Trophoblast cell (in vitro differentiated cells and primary cell): ENCODE measurements around the gene CRTC1.

ENCODE experiments used
- DNase-seq, 2 donors: peaks; one replicate each; pipeline ENCODE4 v3.0.0-alpha.2; 2016
- H2AFZ ChIP-seq: 2 replicates; pipeline ENCODE4 v1.6.1; 2013; ENCODE audit warnings: low read length, moderate library complexity, mild to moderate bottlenecking; ENCODE audit not compliant: insufficient read depth, poor library complexity
- H2AK5ac ChIP-seq: 2 replicates; pipeline ENCODE4 v1.6.1; 2013; ENCODE audit warnings: mild to moderate bottlenecking, low read length
- H2BK120ac ChIP-seq: 2 replicates; pipeline ENCODE4 v1.6.1; 2013; ENCODE audit warnings: low read length, mild to moderate bottlenecking, moderate library complexity; ENCODE audit not compliant: insufficient read depth, poor library complexity
- H2BK12ac ChIP-seq: 2 replicates; pipeline ENCODE4 v1.6.1; 2013; ENCODE audit warnings: mild to moderate bottlenecking, low read length, moderate library complexity
- H2BK5ac ChIP-seq: 2 replicates; pipeline ENCODE4 v1.6.1; 2013; ENCODE audit warnings: low read length, low read depth, moderate library complexity, mild to moderate bottlenecking; ENCODE audit not compliant: poor library complexity
- H3K14ac ChIP-seq: 2 replicates; pipeline ENCODE4 v1.6.1; 2013; ENCODE audit warnings: mild to moderate bottlenecking, low read length
- H3K18ac ChIP-seq: 2 replicates; pipeline ENCODE4 v1.6.1; 2013; ENCODE audit warnings: mild to moderate bottlenecking, low read length
- H3K23ac ChIP-seq: 2 replicates; pipeline ENCODE4 v1.6.1; 2013; ENCODE audit warnings: low read length
- H3K27ac ChIP-seq: 2 replicates; pipeline ENCODE4 v1.5.1; 2013; ENCODE audit warnings: low read depth, mild to moderate bottlenecking, inconsistent platforms, low read length, moderate library complexity
- H3K27me3 ChIP-seq: 2 replicates; pipeline ENCODE4 v1.6.1; 2013; ENCODE audit warnings: inconsistent platforms, mild to moderate bottlenecking, low read length, moderate library complexity; ENCODE audit not compliant: insufficient read depth
- H3K36me3 ChIP-seq, 2 experiments: 1 replicate in 1 of 2; 2 replicates in 1 of 2; pipeline ENCODE4 v1.6.1; 2013; ENCODE audit warnings: low read length in 2 of 2, mild to moderate bottlenecking in 2 of 2, moderate library complexity in 1 of 2; ENCODE audit not compliant: insufficient read depth in 2 of 2, control insufficient read depth in 1 of 2
- H3K4ac ChIP-seq: 2 replicates; pipeline ENCODE4 v1.6.1; 2013; ENCODE audit warnings: low read depth, mild to moderate bottlenecking, low read length, moderate library complexity
- H3K4me1 ChIP-seq, 2 experiments: 1 replicate in 1 of 2; 2 replicates in 1 of 2; pipeline ENCODE4 v1.6.1; 2013; ENCODE audit warnings: low read length in 2 of 2, mild to moderate bottlenecking in 2 of 2, moderate library complexity in 1 of 2; ENCODE audit not compliant: insufficient read depth in 2 of 2, control insufficient read depth in 1 of 2
- H3K4me2 ChIP-seq: 2 replicates; pipeline ENCODE4 v1.6.1; 2013; ENCODE audit warnings: inconsistent platforms, mild to moderate bottlenecking, low read length, moderate library complexity
- H3K4me3 ChIP-seq: 2 replicates; pipeline ENCODE4 v1.5.1; 2013; ENCODE audit warnings: mild to moderate bottlenecking, low read depth, low read length, inconsistent platforms
- H3K79me1 ChIP-seq: one replicate; pipeline ENCODE4 v1.6.1; 2013; ENCODE audit warnings: low read length
- H3K79me2 ChIP-seq: 2 replicates; pipeline ENCODE4 v1.6.1; 2013; ENCODE audit warnings: low read length, mild to moderate bottlenecking; ENCODE audit not compliant: control insufficient read depth, insufficient read depth, poor library complexity
- H3K9ac ChIP-seq: 2 replicates; pipeline ENCODE4 v1.6.1; 2013; ENCODE audit warnings: mild to moderate bottlenecking, low read length
- H3K9me3 ChIP-seq: 2 replicates; pipeline ENCODE4 v1.6.1; 2013; ENCODE audit warnings: low read depth, mild to moderate bottlenecking, control low read depth, inconsistent platforms, low read length; ENCODE audit not compliant: insufficient read depth
- H4K12ac ChIP-seq: 2 replicates; pipeline ENCODE4 v1.6.1; 2013; ENCODE audit warnings: low read depth, mild to moderate bottlenecking, low read length, moderate library complexity
- H4K8ac ChIP-seq: 2 replicates; pipeline ENCODE4 v1.6.1; 2013; ENCODE audit warnings: low read depth, mild to moderate bottlenecking, low read length, moderate library complexity
- H4K91ac ChIP-seq: one replicate; pipeline ENCODE4 v1.6.1; 2013; ENCODE audit warnings: low read depth, mild to moderate bottlenecking, low read length, moderate library complexity
- WGBS: extraction: QIAGEN DNeasy Blood & Tissue Kit; methylation state at CpG from one replicate; pipeline ENCODE4 v1.1.7; 2013; ENCODE audit warnings: missing lambda C conversion rate; ENCODE audit not compliant: insufficient read length, insufficient coverage; ENCODE audit errors: extremely low coverage; 5-methylcytosine and 5-hydroxymethylcytosine counted together

CRTC1 gene

GRCh38 chr19:18796239-18796638 is 112.8 kb downstream of the CRTC1 start:
- DNase-seq: no peak
- Histone ChIP-seq H3K36me3 (no peaks in the 10 kb centered on the region), H2BK12ac (no peak overlapping the region), H3K9me3 (peaks cover 7% of the 10 kb centered on the region), H2BK120ac (no peak overlapping the region), H3K4me3 (no peak overlapping the region), H3K18ac (no peak overlapping the region), H3K79me1 (no peaks in the 10 kb centered on the region), H4K8ac (no peak overlapping the region), H2BK5ac (no peak overlapping the region), H2AK5ac (no peak overlapping the region), H3K14ac (no peak overlapping the region), H4K91ac (no peak overlapping the region), H3K27me3 (peaks cover 15% of the 10 kb centered on the region), H2AFZ (no peak overlapping the region), H3K79me2 (no peaks in the 10 kb centered on the region), H4K12ac (no peak overlapping the region), H3K4me2 (no peak overlapping the region), H3K23ac (no peak overlapping the region), H3K9ac (no peak overlapping the region), H3K4ac (no peak overlapping the region), H3K4me1 (no peaks in the 10 kb centered on the region), H3K27ac (no peak overlapping the region)
- no CpG with 5 or more reads among the region's 2 CpGs for WGBS

- Histone ChIP-seq H2BK120ac (no peak overlapping the region), H3K4me1 (no peaks in the 10 kb centered on the region), H2AFZ (no peak overlapping the region), H2AK5ac (no peak overlapping the region), H3K79me2 (no peaks in the 10 kb centered on the region), H3K4me2 (no peak overlapping the region), H4K91ac (no peak overlapping the region), H3K79me1 (no peaks in the 10 kb centered on the region), H2BK12ac (no peak overlapping the region), H3K27me3 (peaks cover 3% of the 10 kb centered on the region), H3K27ac (no peak overlapping the region), H2BK5ac (no peak overlapping the region), H3K14ac (no peak overlapping the region), H3K4ac (no peak overlapping the region), H4K8ac (no peak overlapping the region), H3K9me3 (peaks cover 7% of the 10 kb centered on the region), H4K12ac (no peak overlapping the region), H3K36me3 (no peaks in the 10 kb centered on the region), H3K23ac (no peak overlapping the region), H3K18ac (no peak overlapping the region), H3K4me3 (no peak overlapping the region), H3K9ac (no peak overlapping the region)
- no peak for DNase-seq
- WGBS: no CpG with 5 or more reads among the region's 22 CpGs
Measured at GRCh38 chr19:18798384-18799352, 115.2 kb downstream of the CRTC1 start.

DNA sequence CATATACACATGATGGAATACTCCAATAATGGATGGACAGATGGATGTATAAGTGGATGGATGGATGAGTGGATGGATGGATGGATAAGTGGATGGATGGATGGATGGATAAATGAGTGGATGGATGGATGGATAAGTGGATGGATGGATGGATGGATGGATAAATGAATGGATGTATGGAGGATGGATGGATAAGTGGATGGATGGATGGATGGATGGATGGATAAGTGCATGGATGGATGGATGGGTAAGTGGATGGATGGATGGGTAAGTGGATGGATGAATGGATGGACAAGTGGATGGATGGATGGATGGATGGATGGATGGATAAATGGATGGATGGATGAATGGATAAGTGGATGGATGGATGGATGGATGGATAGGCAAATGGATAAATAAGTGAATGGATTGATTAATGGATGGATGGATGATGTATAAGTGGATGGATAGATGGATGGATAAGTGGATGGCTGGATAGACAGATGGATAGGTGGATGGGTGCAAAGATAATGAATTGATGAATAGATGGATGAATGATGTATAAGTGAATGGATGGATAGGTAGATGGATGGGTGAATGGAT is 116.0 kb downstream of the CRTC1 start:
- Histone ChIP-seq H2AK5ac (no peak overlapping the region), H3K9me3 (peaks cover 7% of the 10 kb centered on the region), H3K79me2 (no peaks in the 10 kb centered on the region), H3K27ac (no peak overlapping the region), H3K4me1 (no peaks in the 10 kb centered on the region), H4K12ac (no peak overlapping the region), H3K79me1 (no peaks in the 10 kb centered on the region), H2AFZ (no peak overlapping the region), H3K36me3 (no peaks in the 10 kb centered on the region), H3K4me2 (no peak overlapping the region), H2BK5ac (no peak overlapping the region), H3K9ac (no peak overlapping the region), H2BK120ac (no peak overlapping the region), H4K8ac (no peak overlapping the region), H3K27me3 (no peaks in the 10 kb centered on the region), H4K91ac (no peak overlapping the region), H3K4ac (no peak overlapping the region), H2BK12ac (no peak overlapping the region), H3K14ac (no peak overlapping the region), H3K18ac (no peak overlapping the region), H3K4me3 (no peak overlapping the region), H3K23ac (no peak overlapping the region)
- DNase-seq: no peak

DNA sequence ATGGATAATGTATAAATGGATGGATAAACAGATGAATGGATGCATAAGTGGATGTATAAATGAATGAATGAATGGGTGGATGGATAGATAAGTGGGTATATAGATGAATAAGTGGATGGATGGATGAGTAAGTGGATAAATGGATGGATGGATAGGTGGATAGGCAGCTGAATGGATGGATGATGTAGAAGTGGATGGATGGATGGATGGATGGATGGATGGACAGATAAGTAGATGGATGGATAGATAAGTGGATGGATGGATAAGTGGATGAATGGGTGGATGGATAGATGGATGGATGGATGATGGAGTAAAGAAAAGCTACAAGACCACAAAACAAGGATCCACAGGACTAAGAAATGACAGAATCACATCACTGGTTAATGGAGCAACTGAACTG is 116.6 kb downstream of the CRTC1 start:
- no peak overlapping the region for H3K4me3 ChIP-seq
- no peaks in the 10 kb centered on the region for H3K27me3 ChIP-seq
- no peaks in the 10 kb centered on the region for H3K79me1 ChIP-seq
- no peak overlapping the region for H3K9ac ChIP-seq
- H3K79me2 ChIP-seq: no peaks in the 10 kb centered on the region
- no peak overlapping the region for H3K4me2 ChIP-seq
- no peak overlapping the region for H4K91ac ChIP-seq
- H3K4me1 ChIP-seq: no peaks in the 10 kb centered on the region
- no peak overlapping the region for H2AFZ ChIP-seq
- no peak overlapping the region for H2BK120ac ChIP-seq
- H2AK5ac ChIP-seq: no peak overlapping the region
- no peak overlapping the region for H3K23ac ChIP-seq
- no peak overlapping the region for H4K12ac ChIP-seq
- peaks cover 7% of the 10 kb centered on the region for H3K9me3 ChIP-seq
- H3K4ac ChIP-seq: no peak overlapping the region
- H4K8ac ChIP-seq: no peak overlapping the region
- no peak overlapping the region for H3K14ac ChIP-seq
- no peak overlapping the region for H2BK5ac ChIP-seq
- H3K36me3 ChIP-seq: no peaks in the 10 kb centered on the region
- no peak overlapping the region for H2BK12ac ChIP-seq
- H3K27ac ChIP-seq: no peak overlapping the region
- no peak for DNase-seq
- no peak overlapping the region for H3K18ac ChIP-seq
